Measurements from ENCODE around the gene MYO5A. TPM values are rescaled to one million over a fixed set of nuclear protein-coding genes. Genes with fewer than 3 reads are reported as not detected.

The MYO5A gene
- total RNA-seq, 1 donor from 2014 or later: 41.0 TPM

GRCh38 chr15:52331490-52332240 lies 197.0 kb downstream of the MYO5A start:
- Mint-ChIP-seq H3K27ac (ENCODE audit: unreplicated experiment) (no peak overlapping the region), H3K36me3 (ENCODE audit: low read depth) (peaks cover 11% of the 10 kb centered on the region), H3K9me3 (ENCODE audit: low read depth) (no peaks in the 10 kb centered on the region), H3K27me3 (ENCODE audit: low read depth) (no peaks in the 10 kb centered on the region), H3K4me3 (ENCODE audit: unreplicated experiment) (no peak overlapping the region), H3K4me1 (ENCODE audit: low read depth) (peaks cover 19% of the 10 kb centered on the region)
- TF ChIP-seq CTCF (IDR thresholded peaks at IDR 0.05): peak; percentile 81
- no peak for DNase-seq (ENCODE audit: low spot score)

GRCh38 chr15:52329987-52330386 lies 198.7 kb downstream of the MYO5A start:
- no peak overlapping the region for H3K27ac Mint-ChIP-seq (ENCODE audit: unreplicated experiment)
- peaks cover 13% of the 10 kb centered on the region for H3K36me3 Mint-ChIP-seq (ENCODE audit: low read depth)
- no peaks in the 10 kb centered on the region for H3K27me3 Mint-ChIP-seq (ENCODE audit: low read depth)
- DNase-seq (ENCODE audit: low spot score): no peak
- peaks cover 14% of the 10 kb centered on the region for H3K4me1 Mint-ChIP-seq (ENCODE audit: low read depth)
- H3K4me3 Mint-ChIP-seq (ENCODE audit: unreplicated experiment): no peak overlapping the region
- no peaks in the 10 kb centered on the region for H3K9me3 Mint-ChIP-seq (ENCODE audit: low read depth)
- no peak for TF ChIP-seq CTCF (IDR thresholded peaks at IDR 0.05)

- H3K4me1 Mint-ChIP-seq (ENCODE audit: low read depth): peaks cover 5% of the 10 kb centered on the region
- DNase-seq (ENCODE audit: low spot score): no peak
- TF ChIP-seq CTCF (IDR thresholded peaks at IDR 0.05): no peak
- H3K36me3 Mint-ChIP-seq (ENCODE audit: low read depth): peaks cover 9% of the 10 kb centered on the region
- no peaks in the 10 kb centered on the region for H3K9me3 Mint-ChIP-seq (ENCODE audit: low read depth)
- H3K27ac Mint-ChIP-seq (ENCODE audit: unreplicated experiment): no peak overlapping the region
- no peaks in the 10 kb centered on the region for H3K27me3 Mint-ChIP-seq (ENCODE audit: low read depth)
- H3K4me3 Mint-ChIP-seq (ENCODE audit: unreplicated experiment): no peak overlapping the region
These were observed 199.5 kb downstream of the MYO5A start for GRCh38 chr15:52329150-52329549.

- Mint-ChIP-seq H3K27ac (ENCODE audit: unreplicated experiment) (no peak overlapping the region), H3K36me3 (ENCODE audit: low read depth) (peaks cover 9% of the 10 kb centered on the region), H3K27me3 (ENCODE audit: low read depth) (no peaks in the 10 kb centered on the region), H3K9me3 (ENCODE audit: low read depth) (no peaks in the 10 kb centered on the region), H3K4me3 (ENCODE audit: unreplicated experiment) (no peak overlapping the region), H3K4me1 (ENCODE audit: low read depth) (peaks cover 5% of the 10 kb centered on the region)
- no peak for TF ChIP-seq CTCF (IDR thresholded peaks at IDR 0.05)
- no peak for DNase-seq (ENCODE audit: low spot score)
These were observed 200.0 kb downstream of the MYO5A start for GRCh38 chr15:52328680-52329079.

GRCh38 chr15:52326756-52327155 lies 201.9 kb downstream of the MYO5A start:
- Mint-ChIP-seq H3K27me3 (ENCODE audit: low read depth) (no peaks in the 10 kb centered on the region), H3K4me1 (ENCODE audit: low read depth) (peaks cover 3% of the 10 kb centered on the region), H3K4me3 (ENCODE audit: unreplicated experiment) (no peak overlapping the region), H3K9me3 (ENCODE audit: low read depth) (no peaks in the 10 kb centered on the region), H3K36me3 (ENCODE audit: low read depth) (peaks cover 9% of the 10 kb centered on the region), H3K27ac (ENCODE audit: unreplicated experiment) (no peak overlapping the region)
- TF ChIP-seq CTCF (IDR thresholded peaks at IDR 0.05): no peak
- no peak for DNase-seq (ENCODE audit: low spot score)
